ENCODE data around the gene TMPRSS4. TPM values are rescaled to one million over a fixed set of nuclear protein-coding genes. Genes with fewer than 3 reads are reported as not detected.

The TMPRSS4 gene
- total RNA-seq, 2 donors from 2014 or later, result 309 to 344 TPM

DNA sequence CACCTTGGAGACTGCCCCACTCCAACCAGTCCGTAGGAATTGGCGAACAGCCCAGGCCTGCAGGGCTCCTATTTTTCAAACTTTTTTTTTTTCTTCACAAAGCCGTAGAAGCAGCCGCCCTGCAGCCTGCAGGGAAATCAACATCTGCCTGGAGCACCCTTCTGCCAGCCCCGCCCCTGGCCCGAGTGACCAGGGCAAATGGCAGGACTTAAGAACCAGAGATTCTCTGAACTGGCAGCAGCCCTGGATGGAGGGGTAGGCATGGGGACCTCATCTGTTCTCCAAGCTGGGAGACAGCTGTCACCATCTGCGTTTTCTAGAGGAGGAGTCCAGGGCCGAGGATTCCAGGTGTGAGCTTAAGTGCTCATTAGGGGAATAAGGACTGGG lies 94.0 kb downstream of the TMPRSS4 start:
- no peaks in the 10 kb centered on the region for H3K36me3 ChIP-seq
- no peaks in the 10 kb centered on the region for H3K27me3 ChIP-seq
- intact Hi-C loops (cut with DNase I), result loop anchor here (2.0 kb wide), 1 partner anchor 24 kb away; no protein-coding TSS in a partner anchor
- H3K9me3 ChIP-seq, result no peaks in the 10 kb centered on the region
- H3K27ac ChIP-seq, result no peak overlapping the region
- no peaks in the 10 kb centered on the region for H3K4me1 ChIP-seq
- TF ChIP-seq, protein P1, sequence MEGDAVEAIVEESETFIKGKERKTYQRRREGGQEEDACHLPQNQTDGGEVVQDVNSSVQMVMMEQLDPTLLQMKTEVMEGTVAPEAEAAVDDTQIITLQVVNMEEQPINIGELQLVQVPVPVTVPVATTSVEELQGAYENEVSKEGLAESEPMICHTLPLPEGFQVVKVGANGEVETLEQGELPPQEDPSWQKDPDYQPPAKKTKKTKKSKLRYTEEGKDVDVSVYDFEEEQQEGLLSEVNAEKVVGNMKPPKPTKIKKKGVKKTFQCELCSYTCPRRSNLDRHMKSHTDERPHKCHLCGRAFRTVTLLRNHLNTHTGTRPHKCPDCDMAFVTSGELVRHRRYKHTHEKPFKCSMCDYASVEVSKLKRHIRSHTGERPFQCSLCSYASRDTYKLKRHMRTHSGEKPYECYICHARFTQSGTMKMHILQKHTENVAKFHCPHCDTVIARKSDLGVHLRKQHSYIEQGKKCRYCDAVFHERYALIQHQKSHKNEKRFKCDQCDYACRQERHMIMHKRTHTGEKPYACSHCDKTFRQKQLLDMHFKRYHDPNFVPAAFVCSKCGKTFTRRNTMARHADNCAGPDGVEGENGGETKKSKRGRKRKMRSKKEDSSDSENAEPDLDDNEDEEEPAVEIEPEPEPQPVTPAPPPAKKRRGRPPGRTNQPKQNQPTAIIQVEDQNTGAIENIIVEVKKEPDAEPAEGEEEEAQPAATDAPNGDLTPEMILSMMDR (IDR thresholded peaks at IDR 0.05), result no peak
- H3K4me3 ChIP-seq, result no peak overlapping the region
- no peak for DNase-seq
- H3K9ac ChIP-seq (ENCODE audit: low read depth in 2 of 2, low read length in 2 of 2), result no peak overlapping the region

Other genes with a start within 250 kb of the TMPRSS4 start
- gene FXYD6, start 200.4 kb upstream of the TMPRSS4 start, total RNA-seq, result 10 to 100 TPM in 1 of 2 donors, 1 to 10 TPM in 1; 6.4 to 29.8 TPM
- gene TMPRSS13, start 147.7 kb upstream of the TMPRSS4 start, total RNA-seq, result 1 to 10 TPM; 1.5 to 1.6 TPM
- 1 to 10 TPM; 4.4 to 9.8 TPM for gene IL10RA, start 90.7 kb upstream of the TMPRSS4 start, total RNA-seq
- gene SMIM35, start 9.9 kb downstream of the TMPRSS4 start, total RNA-seq, result not detected
- 1 to 10 TPM in 1 of 2 donors, under 1 TPM in 1; 0.59 to 1.5 TPM for gene SCN4B, start 75.7 kb downstream of the TMPRSS4 start, total RNA-seq
- gene SCN2B, start 99.6 kb downstream of the TMPRSS4 start, total RNA-seq, result under 1 TPM; 0.12 to 0.45 TPM
- 10 to 100 TPM in 1 of 2 donors, 1 to 10 TPM in 1; 3.3 to 12.0 TPM for gene JAML, start 147.9 kb downstream of the TMPRSS4 start, total RNA-seq
- gene MPZL3, start 175.3 kb downstream of the TMPRSS4 start, total RNA-seq, result 10 to 100 TPM; 10.9 to 27.8 TPM
- 100 to 1,000 TPM in 1 of 2 donors, 10 to 100 TPM in 1; 58.8 to 114 TPM for gene MPZL2, start 187.2 kb downstream of the TMPRSS4 start, total RNA-seq
- 1 to 10 TPM; 4.3 to 5.7 TPM for gene CD3E, start 227.7 kb downstream of the TMPRSS4 start, total RNA-seq

Measured in colonic mucosa (tissue), 4 donors.